Effector CD8-positive, alpha-beta T cell (primary cell): ENCODE data around the gene RAG1.

Experiments
- DNase-seq: peaks from one replicate; lab custom pipeline; 2025; lab: John Stamatoyannopoulos, UW

Gene RAG1

GRCh38 chr11:36590513-36590912 lies 22.7 kb downstream of the RAG1 start:
- no peak for DNase-seq

DNA sequence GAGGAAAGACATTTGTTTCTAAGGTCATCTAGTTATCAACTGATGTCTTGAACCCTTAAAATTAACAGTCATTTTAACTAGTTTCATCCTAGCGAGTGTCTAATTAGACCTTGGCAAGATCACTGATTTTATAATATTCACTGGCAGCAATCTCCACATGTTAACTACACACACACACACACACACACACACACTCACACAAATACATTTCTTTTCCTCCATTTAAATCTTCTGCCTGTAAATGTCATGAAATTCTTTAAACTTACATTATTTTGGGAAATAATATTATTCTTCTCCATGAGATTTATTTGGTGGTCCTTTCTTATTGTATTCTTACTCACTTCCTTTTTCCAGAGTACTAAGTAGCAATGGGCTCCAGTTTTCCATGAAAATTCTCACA lies 23.6 kb downstream of the RAG1 start:
- no peak for DNase-seq

GRCh38 chr11:36594316-36594989 lies 26.6 kb downstream of the RAG1 start, which contains the start of gene IFTAP:
Gene IFTAP (plus strand): TSS chr11:36594502. CDS start chr11:36610104, 15,602 bp downstream.
- DNase-seq = no peak

DNA sequence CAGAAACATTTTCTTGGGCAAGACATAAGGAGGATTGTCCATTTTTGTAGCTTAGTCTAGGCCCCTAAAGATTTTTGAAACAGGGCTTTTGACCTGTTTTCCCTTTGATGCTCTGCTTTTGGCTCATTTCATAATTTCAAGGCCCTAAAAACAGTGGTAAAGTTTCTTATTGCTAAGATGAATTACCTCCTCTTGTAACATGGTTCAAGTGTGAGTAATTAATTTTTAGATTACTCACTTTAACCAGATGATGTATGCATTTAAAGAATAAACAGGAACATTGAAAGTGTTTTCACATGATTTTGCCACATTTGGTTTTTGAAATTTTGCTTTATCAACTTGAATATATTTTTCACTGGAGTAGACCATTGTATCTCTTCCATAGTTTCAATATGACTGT lies 29.1 kb downstream of the RAG1 start:
- no peak for DNase-seq

DNA sequence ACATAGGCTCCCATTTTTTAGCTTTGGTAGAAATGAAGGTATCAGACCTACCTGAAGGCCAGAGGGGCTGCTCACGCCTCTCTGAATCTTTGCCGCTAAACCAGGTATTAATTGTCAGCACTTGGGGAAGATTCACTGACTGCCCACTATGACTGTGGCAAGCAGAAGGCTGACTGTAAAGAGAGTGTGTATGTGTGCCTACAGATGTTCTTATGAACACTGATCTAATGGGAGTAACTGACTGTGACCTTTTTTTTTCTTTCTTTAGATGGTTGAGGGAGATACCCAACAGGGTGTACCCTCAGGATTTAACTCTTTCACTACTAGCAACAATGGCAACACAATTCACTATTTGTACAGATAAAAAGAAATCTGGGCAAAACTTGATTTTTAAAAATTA lies 30.2 kb downstream of the RAG1 start, which contains the start of gene RAG2:
RAG2 (minus strand) TSS at position 186 of the 400 bp plus-strand sequence. CDS start 4,068 bp downstream, outside the sequence.
- no peak for DNase-seq

- no peak for DNase-seq
Measured at GRCh38 chr11:36600180-36600579, 32.4 kb downstream of the RAG1 start.

GRCh38 chr11:36601155-36601554 lies 33.3 kb downstream of the RAG1 start:
- no peak for DNase-seq

- DNase-seq = no peak
Measured at GRCh38 chr11:36602135-36602534, 34.3 kb downstream of the RAG1 start.

- DNase-seq = no peak
Measured at GRCh38 chr11:36605221-36606216, 37.7 kb downstream of the RAG1 start.

GRCh38 chr11:36608491-36609199 lies 40.8 kb downstream of the RAG1 start:
- DNase-seq = no peak

DNA sequence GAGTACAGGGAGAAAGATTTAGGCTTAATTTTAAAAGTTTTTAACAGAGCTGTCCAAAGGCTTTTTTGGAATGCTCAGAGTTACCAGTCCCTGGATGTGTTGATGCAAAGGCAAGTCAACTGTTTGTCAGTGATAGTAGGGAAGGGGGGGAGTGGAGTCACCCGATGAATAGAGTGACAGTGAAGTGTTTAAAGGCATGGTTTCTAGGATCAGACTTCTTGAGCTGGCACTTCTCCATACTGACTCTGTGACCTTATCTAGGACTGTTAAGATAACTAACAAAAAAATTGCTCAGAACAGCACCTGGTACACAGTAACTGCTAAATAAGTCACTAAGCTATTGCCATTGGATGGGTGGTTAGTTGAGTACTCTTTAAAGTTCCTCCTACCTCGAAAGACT lies 41.6 kb downstream of the RAG1 start:
- no peak for DNase-seq

- DNase-seq = no peak
Measured at GRCh38 chr11:36615826-36616225, 48.0 kb downstream of the RAG1 start.

GRCh38 chr11:36617543-36618362 lies 49.9 kb downstream of the RAG1 start:
- no peak for DNase-seq

DNA sequence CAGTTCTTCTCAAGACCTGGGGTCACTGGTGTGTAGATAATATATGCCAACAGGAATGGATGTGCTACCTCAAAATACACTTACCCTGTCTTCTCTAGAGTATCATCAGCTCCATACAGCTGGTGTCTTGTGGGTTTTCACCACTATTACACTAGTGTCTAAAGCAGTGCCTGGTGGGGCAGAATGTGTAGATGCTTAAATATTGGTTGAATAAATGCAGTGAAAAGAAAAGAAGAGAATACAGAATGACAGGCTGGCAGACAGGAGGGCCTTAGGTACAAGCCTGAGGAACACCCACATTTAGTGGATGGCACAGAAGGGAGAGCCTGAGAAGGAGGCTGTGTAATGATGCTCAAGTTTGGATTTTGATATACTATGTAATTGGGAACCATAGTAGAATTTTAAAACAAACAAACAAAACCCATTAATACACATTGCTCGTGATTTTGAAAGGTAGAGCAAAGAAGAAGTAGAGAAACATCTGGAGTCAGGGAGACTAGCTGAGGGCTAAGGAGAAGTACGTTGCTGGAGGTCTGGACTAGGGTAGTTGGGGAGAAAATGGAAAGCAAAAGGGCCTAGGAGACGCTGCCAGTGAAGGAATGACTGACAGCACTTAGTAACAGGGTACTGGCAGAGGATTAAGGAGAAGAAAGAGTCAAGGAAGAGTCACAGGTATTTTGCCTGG lies 50.7 kb downstream of the RAG1 start:
- no peak for DNase-seq

GRCh38 chr11:36619502-36619901 lies 51.7 kb downstream of the RAG1 start:
- DNase-seq = no peak

DNA sequence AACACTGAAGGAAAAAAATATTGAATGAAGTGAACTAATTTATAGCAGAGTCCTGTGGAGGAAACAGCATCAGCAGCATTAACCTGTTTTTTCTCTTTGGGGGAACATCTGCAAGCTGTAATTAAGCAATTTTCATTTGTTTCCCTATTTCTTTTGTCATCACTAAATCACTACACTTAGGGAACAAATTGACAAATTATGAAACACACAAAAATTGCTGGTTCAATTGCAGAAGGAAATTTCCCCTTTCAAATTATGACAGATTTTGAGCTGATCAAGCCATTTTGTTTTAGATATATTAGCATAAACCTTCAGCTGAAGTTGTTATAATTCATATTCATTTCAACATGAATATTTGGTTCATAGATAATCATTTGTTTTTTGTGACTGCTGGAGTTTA lies 52.4 kb downstream of the RAG1 start:
- DNase-seq = no peak

GRCh38 chr11:36622431-36623136 lies 54.8 kb downstream of the RAG1 start:
- no peak for DNase-seq

DNA sequence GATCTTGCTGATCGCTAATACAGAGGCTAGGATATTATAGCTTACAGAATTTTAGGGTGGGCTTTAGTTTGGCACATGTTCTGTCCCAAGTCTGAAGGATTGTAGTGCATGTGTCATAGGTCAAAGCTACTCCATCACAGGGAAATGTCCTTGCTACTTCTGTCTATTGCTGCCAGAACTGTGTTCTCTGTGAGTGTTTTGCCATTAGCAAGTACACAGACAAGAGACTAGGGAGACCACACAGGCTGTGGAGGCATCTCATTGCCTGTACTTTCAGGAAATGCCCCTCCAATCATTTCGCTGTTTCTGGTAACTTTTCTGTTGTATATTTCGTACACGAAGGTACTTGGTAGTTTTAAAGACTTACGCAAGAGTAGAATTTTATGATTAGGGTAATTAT lies 55.7 kb downstream of the RAG1 start:
- no peak for DNase-seq

DNA sequence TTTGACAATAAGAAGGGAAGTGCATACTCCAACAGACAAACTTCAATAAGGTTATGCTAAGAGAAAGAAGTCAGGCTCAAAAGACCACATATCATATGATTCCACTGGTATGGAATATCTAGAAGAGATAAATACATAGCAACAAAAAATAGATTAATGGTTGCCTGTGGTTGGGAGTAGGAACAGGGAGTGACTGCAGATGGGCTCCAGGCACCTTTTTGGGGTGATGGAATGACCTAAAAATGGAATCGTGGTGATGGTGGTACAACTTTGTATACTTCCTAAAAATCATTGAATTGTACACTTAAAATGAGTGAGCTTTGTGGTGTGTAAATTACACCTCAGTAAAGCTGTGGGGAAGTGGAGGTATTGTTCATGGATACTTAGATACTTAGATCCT lies 59.2 kb downstream of the RAG1 start:
- no peak for DNase-seq

GRCh38 chr11:36627471-36627870 lies 59.7 kb downstream of the RAG1 start:
- DNase-seq = no peak
